Effector CD8-positive, alpha-beta T cell (primary cell): ENCODE results near the gene CADM1.

Experiments
- DNase-seq: peaks from one replicate; lab custom pipeline; 2025; lab: John Stamatoyannopoulos, UW

The CADM1 gene

GRCh38 chr11:115122274-115122673, 381.9 kb downstream of the CADM1 start:
- DNase-seq: no peak
